Transverse colon (tissue), 4 donors: ENCODE data around the gene FKRP. TPM values are rescaled to one million over a fixed set of nuclear protein-coding genes. Genes with fewer than 3 reads are reported as not detected.

ENCODE experiments used
- DNase-seq: peaks from one replicate; pipeline ENCODE4 v3.0.0-alpha.2; 2019
- H3K27ac ChIP-seq, 4 donors: fragments of 200-600 bp; sonication (generic); 2 replicates each; pipeline ENCODE4 v1.5.1; 2016 to 2018; ENCODE audit warnings: inconsistent platforms in 4 of 4
- H3K27me3 ChIP-seq: fragments of 200-600 bp; sonication (generic); 2 replicates; pipeline ENCODE4 v1.5.1; 2017; ENCODE audit warnings: inconsistent platforms
- H3K36me3 ChIP-seq, 4 donors: fragments of 200-600 bp; sonication (generic); 2 replicates each; pipeline ENCODE4 v1.5.1; 2017 to 2019; ENCODE audit warnings: inconsistent platforms in 4 of 4
- H3K4me1 ChIP-seq, 4 donors: fragments of 200-600 bp; sonication (generic); 2 replicates each; pipeline ENCODE4 v1.5.1; 2017 to 2020; ENCODE audit warnings: inconsistent platforms in 4 of 4
- H3K4me3 ChIP-seq, 4 donors: fragments of 200-600 bp; sonication (generic); 1 replicate in 1 of 4; 2 replicates in 3 of 4; pipeline versions ENCODE4 v1.5.1 to v1.6.1; 2017 to 2019; ENCODE audit warnings: inconsistent platforms in 4 of 4
- H3K9me3 ChIP-seq, 2 donors: fragments of 200-600 bp; sonication (generic); 2 replicates each; pipeline ENCODE4 v1.5.1; 2017 to 2019; ENCODE audit warnings: inconsistent platforms in 2 of 2
- EP300 ChIP-seq: sonication (generic); formaldehyde crosslinking; IDR thresholded peaks from one replicate; pipeline ENCODE4 v1.6.1; 2017; ENCODE audit warnings: antibody characterized with exemption, low read depth
- POLR2A ChIP-seq: fragments of 450-650 bp; IDR thresholded peaks from one replicate; pipeline ENCODE4 v1.6.1; 2016; ENCODE audit warnings: antibody characterized with exemption, mild to moderate bottlenecking, moderate library complexity
- POLR2AphosphoS5 ChIP-seq, 3 donors: sonication (generic); formaldehyde crosslinking; IDR thresholded peaks; one replicate each; pipeline ENCODE4 v1.6.1; 2016; ENCODE audit warnings: antibody characterized with exemption in 3 of 3
- WGBS, 2 donors: methylation state at CpG; one replicate each; pipeline ENCODE4 v1.1.5; 2018; ENCODE audit warnings: low coverage in 1 of 2; 5-methylcytosine and 5-hydroxymethylcytosine counted together
- in situ Hi-C, 4 donors: fragments of 200-750 bp; cut with MboI; loops; one replicate each; pipeline versions ENCODE4 v1.15.0 to v1.15.1; 2017; ENCODE audit warnings: low sequenced_read_pairs in 3 of 4, low pct_ligation_motif_present in 1 of 4, low pct_unique_long_range_greater_than_20kb in 1 of 4
- intact Hi-C: fragments of 100-400 bp; cut with DNase I; formaldehyde crosslinking; loops from one replicate; pipeline ENCODE4 v1.15.1; 2023; ENCODE audit warnings: low total_unique reads
- total RNA-seq, 4 donors: library from RNA; depleted of rRNA; stranded (reverse); fragments of >200 nt; gene quantifications; one replicate each; pipeline ENCODE4 v1.1.0, GENCODE V29; 2016
- TF ChIP-seq, protein P1 (sequence below), 5 experiments: fragments of 200-600 bp in 3 of 5; fragments of 450-650 bp in 2 of 5; sonication (generic) in 3 of 5; IDR thresholded peaks; 1 replicate in 2 of 5; 2 replicates in 3 of 5; pipeline ENCODE4 v1.5.1; 2016 to 2017; ENCODE audit warnings: antibody characterized with exemption in 5 of 5, inconsistent platforms in 3 of 5, mild to moderate bottlenecking in 2 of 5, moderate library complexity in 1 of 5

Gene FKRP
- total RNA-seq, 4 donors from 2014 or later: 9.7 to 16.1 (median 11.8) TPM

DNA sequence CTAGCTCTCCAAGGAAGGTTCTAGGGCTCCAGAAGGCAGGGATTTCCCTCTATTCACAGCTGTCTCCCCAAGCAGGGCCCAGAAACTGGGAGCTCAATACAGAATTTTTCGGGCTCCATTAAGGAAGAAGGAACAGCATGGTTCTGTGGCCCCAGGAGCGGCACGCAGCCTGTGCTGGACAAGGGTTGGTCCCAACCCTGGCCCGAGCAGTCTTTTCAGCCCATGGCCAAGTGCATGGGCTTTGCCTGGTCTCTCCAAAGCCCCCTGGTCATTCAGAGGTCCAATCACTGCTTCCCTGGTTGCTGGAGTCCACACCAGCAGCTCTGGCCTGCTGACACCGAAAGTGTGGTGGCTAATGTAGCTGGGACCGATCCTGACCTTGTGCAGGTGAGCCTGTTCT, 22.4 kb upstream of the FKRP start:
- intact Hi-C loops (no loop called here), in situ Hi-C loops (no loop called here)
- H3K27ac ChIP-seq: no peak overlapping the region
- 98% methylated on average over 6 of the region's 6 CpGs; no CpG with 5 or more reads in 1 of the 2 donors for WGBS, 2 donors
- peaks cover 0 to 56% (median 24%) of the 10 kb centered on the region in 4 donors for H3K36me3 ChIP-seq
- peaks cover 0 to 6% (median 3%) of the 10 kb centered on the region in 4 donors for H3K4me1 ChIP-seq
- TF ChIP-seq EP300 (no peak), POLR2A (no peak), POLR2AphosphoS5 (IDR thresholded peaks at IDR 0.05) (no peak)
- TF ChIP-seq, protein P1, sequence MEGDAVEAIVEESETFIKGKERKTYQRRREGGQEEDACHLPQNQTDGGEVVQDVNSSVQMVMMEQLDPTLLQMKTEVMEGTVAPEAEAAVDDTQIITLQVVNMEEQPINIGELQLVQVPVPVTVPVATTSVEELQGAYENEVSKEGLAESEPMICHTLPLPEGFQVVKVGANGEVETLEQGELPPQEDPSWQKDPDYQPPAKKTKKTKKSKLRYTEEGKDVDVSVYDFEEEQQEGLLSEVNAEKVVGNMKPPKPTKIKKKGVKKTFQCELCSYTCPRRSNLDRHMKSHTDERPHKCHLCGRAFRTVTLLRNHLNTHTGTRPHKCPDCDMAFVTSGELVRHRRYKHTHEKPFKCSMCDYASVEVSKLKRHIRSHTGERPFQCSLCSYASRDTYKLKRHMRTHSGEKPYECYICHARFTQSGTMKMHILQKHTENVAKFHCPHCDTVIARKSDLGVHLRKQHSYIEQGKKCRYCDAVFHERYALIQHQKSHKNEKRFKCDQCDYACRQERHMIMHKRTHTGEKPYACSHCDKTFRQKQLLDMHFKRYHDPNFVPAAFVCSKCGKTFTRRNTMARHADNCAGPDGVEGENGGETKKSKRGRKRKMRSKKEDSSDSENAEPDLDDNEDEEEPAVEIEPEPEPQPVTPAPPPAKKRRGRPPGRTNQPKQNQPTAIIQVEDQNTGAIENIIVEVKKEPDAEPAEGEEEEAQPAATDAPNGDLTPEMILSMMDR (IDR thresholded peaks at IDR 0.05): no peak
- no peak for DNase-seq
- no peaks in the 10 kb centered on the region for H3K9me3 ChIP-seq
- no peak overlapping the region for H3K4me3 ChIP-seq
- no peaks in the 10 kb centered on the region for H3K27me3 ChIP-seq

DNA sequence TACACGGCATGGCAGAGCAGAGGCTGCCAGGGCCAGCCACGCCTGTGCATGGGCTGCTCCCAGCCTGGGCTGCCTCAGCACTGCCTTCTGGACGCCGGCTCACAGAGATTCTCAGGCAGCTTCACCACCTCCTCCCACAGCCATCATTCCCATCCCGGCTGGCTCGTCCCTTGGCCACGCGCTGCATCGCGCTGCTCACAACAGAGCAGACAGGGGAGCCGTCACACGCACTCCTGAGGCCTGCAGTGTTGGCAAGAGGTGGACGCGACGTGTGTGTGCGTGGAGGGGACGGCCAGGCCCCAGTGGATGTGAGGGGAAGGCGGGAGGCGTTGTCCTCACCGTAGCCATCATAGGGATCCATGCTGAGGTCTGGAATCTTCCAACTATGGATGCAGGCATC, 21.4 kb upstream of the FKRP start:
- Histone ChIP-seq H3K36me3 (peaks cover 0 to 58% (median 24%) of the 10 kb centered on the region in 4 donors), H3K27me3 (no peaks in the 10 kb centered on the region), H3K4me3 (no peak overlapping the region), H3K27ac (no peak overlapping the region), H3K9me3 (no peaks in the 10 kb centered on the region), H3K4me1 (no peaks in the 10 kb centered on the region)
- no peak for DNase-seq
- TF ChIP-seq, protein P1 (IDR thresholded peaks at IDR 0.05): no peak
- WGBS, 2 donors: 93% methylated on average over 20 of the region's 20 CpGs; no CpG with 5 or more reads in 1 of the 2 donors
- intact Hi-C loops (no loop called here), in situ Hi-C loops (no loop called here)

DNA sequence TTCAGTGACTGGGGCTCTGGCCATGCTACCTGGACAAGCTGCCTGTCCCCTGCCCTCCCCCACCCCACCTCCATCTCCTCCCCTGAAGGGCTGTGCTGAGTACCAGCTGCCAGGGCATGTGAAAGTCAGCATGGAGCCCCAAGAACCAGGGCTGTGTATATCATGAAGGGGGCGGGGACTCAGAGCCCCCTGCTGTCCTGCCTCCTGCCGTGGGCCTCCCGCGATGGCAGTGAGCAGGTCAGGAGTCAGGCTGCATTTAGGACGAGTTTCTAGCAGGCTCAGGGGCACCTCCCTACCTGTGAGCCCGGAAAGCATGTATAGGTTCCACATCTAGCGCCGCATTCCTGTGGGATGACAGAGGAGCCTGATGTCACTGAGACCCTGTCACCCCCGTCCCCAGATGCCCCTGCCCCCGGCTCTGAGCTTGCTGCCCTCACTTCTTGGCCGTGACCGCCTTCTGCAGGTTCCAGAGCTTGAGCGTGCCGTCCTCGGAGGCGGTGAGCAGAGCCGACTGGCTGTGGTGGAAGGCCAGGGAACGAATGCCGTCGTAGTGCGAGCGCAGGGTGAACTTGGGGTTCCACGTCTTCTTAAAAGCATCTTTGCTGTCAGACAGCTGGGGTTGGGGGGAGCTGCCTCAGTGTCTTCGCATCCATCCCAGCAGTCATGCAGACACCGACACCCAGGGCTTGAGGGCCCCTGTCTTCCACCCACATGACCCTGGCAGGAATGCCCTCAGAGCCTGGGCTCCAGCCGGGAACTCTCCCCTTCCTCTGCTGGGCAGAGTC, 20.6 kb upstream of the FKRP start:
- H3K36me3 ChIP-seq: peaks cover 0 to 63% (median 25%) of the 10 kb centered on the region in 4 donors
- H3K9me3 ChIP-seq: no peaks in the 10 kb centered on the region
- H3K27ac ChIP-seq: no peak overlapping the region
- in situ Hi-C loops: no loop called here
- intact Hi-C loops: no loop called here
- no peak for DNase-seq
- no peaks in the 10 kb centered on the region for H3K4me1 ChIP-seq
- WGBS, 2 donors: 93% methylated on average over 26 of the region's 26 CpGs; no CpG with 5 or more reads in 1 of the 2 donors
- no peak overlapping the region for H3K4me3 ChIP-seq
- no peak for TF ChIP-seq EP300
- TF ChIP-seq POLR2AphosphoS5 (IDR thresholded peaks at IDR 0.05): no peak
- TF ChIP-seq, protein P1 (IDR thresholded peaks at IDR 0.05): no peak
- H3K27me3 ChIP-seq: no peaks in the 10 kb centered on the region

DNA sequence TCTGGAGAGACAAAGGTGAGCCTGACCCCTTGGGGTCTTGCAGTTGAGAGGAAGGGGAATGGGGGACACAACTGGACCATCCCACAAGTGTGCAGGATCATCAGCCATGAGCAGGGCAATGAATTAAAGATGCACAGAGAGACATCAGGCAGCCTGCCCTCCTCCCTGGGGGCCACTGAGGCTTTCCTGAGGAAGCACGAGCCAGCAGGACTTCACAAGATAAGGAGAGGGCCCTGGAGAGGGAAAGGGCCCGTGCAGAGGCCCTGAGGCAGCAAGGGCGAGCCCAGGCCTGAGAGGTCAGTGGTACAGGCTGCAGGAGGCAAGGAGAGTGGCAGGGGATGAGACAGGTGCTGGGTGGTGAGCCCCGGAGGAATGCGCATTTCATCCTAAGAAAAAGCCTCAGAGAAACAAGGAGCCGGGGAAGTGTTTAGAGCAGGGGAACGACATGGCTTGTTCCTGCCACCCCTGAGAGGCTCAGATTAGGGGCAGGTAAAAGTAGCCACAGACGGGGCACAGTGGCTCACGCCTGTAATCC, 19.9 kb upstream of the FKRP start:
- H3K9me3 ChIP-seq: no peaks in the 10 kb centered on the region
- intact Hi-C loops (no loop called here), in situ Hi-C loops (no loop called here)
- no peak for DNase-seq
- 84 to 100% methylated on average over 2 to 9 of the region's 9 CpGs for WGBS, 2 donors
- H3K4me1 ChIP-seq: no peaks in the 10 kb centered on the region
- peaks cover 0 to 66% (median 22%) of the 10 kb centered on the region in 4 donors for H3K36me3 ChIP-seq
- no peak overlapping the region for H3K27ac ChIP-seq
- no peaks in the 10 kb centered on the region for H3K27me3 ChIP-seq
- TF ChIP-seq, protein P1 (IDR thresholded peaks at IDR 0.05): no peak
- TF ChIP-seq EP300: no peak
- TF ChIP-seq POLR2A: no peak
- no peak for TF ChIP-seq POLR2AphosphoS5 (IDR thresholded peaks at IDR 0.05)
- H3K4me3 ChIP-seq: no peak overlapping the region
